Activated T-helper 2 cell treated with anti-CD3 and anti-CD28 coated beads, Interferon-gamma antibody, Interleukin-2, Interleukin-4, amounts not matched to agents 10 μg/mL and 5 μg/mL and 100 μg/mL, durations not matched to agents 14 hours and 24 hours and 36 hours (primary cell): Measurements from ENCODE around the gene NMNAT3. TPM values are rescaled to one million over a fixed set of nuclear protein-coding genes. Genes with fewer than 3 reads are reported as not detected.

Experiments
- DNase-seq: peaks from one replicate; pipeline ENCODE4 v3.0.0; 2021; ENCODE audit warnings: low spot score
- H3K27ac Mint-ChIP-seq: one replicate; pipeline ENCODE4 v1.8.0; 2021; ENCODE audit warnings: mixed read lengths
- H3K27me3 Mint-ChIP-seq: one replicate; pipeline ENCODE4 v1.8.0; 2021; ENCODE audit warnings: low read depth, mixed read lengths
- H3K36me3 Mint-ChIP-seq: one replicate; pipeline ENCODE4 v1.8.0; 2021; ENCODE audit warnings: low read depth, mixed read lengths
- H3K4me1 Mint-ChIP-seq: one replicate; pipeline ENCODE4 v1.8.0; 2021; ENCODE audit warnings: low read depth, mixed read lengths
- H3K4me3 Mint-ChIP-seq: one replicate; pipeline ENCODE4 v1.8.0; 2021; ENCODE audit warnings: low read depth, mild to moderate bottlenecking, moderate library complexity, mixed read lengths
- H3K9me3 Mint-ChIP-seq: one replicate; pipeline ENCODE4 v1.8.0; 2021; ENCODE audit warnings: mixed read lengths
- intact Hi-C: fragments of 100-400 bp; cut with micrococcal nuclease; formaldehyde crosslinking; loops from one replicate; pipeline ENCODE4 v1.15.1; 2023
- total RNA-seq: library from RNA; stranded (reverse); gene quantifications from 2 replicates; pipeline ENCODE4 v1.2.3, GENCODE V29; 2022

NMNAT3 gene
- total RNA-seq, 1 donor from 2014 or later = 0.43 TPM

DNA sequence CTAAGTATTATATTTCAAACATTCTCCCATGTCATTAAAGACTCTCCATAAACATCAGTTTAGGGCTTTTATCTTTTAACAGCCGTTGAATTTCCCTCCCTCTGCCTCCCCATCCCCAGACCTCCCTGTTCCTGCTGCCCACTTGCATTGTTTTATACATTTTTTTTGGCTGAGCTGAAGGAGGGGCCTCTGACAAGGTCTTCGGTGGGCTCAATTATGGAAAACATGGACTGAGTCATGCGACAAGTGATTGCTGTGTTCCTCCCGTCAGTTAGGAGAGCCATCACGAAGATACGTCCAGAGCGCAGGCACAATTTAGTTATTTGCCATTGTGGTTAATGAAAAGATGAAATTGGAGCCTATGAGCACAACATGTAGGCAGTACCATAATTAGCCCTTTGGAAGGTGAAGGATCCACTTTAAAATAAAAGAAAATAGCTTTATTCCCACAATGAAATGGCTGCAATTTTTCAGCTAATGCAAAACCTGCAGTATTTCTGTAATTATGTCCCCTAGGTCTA, 12.0 kb upstream of the NMNAT3 start:
- Mint-ChIP-seq H3K4me1 (no peaks in the 10 kb centered on the region), H3K27ac (no peak overlapping the region), H3K36me3 (no peaks in the 10 kb centered on the region), H3K27me3 (peaks cover 15% of the 10 kb centered on the region), H3K4me3 (no peak overlapping the region), H3K9me3 (no peaks in the 10 kb centered on the region)
- intact Hi-C loops = no loop called here
- DNase-seq = no peak

DNA sequence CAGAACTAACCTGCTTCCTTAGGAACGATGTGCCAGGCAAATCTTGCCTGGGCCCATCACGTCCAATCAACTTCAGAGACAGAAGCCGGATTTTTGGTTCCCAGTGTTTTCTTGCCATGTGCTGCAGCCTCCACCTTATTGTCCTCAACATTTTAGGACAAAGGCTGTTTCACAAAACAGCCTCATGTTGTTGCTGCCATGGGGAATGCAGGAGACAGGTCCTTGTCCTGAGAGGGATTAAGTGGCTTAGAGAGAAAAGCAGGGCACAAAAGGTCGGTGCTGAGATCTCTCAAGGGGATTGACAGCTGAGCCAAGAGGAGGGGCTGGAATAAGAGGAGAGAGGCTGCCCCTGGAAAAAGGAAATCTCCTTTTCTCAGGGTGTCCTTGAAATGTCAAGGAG, 11.3 kb upstream of the NMNAT3 start:
- Mint-ChIP-seq H3K9me3 (no peaks in the 10 kb centered on the region), H3K36me3 (no peaks in the 10 kb centered on the region), H3K27ac (no peak overlapping the region), H3K4me1 (no peaks in the 10 kb centered on the region), H3K27me3 (peaks cover 16% of the 10 kb centered on the region), H3K4me3 (no peak overlapping the region)
- DNase-seq = no peak
- intact Hi-C loops = no loop called here

DNA sequence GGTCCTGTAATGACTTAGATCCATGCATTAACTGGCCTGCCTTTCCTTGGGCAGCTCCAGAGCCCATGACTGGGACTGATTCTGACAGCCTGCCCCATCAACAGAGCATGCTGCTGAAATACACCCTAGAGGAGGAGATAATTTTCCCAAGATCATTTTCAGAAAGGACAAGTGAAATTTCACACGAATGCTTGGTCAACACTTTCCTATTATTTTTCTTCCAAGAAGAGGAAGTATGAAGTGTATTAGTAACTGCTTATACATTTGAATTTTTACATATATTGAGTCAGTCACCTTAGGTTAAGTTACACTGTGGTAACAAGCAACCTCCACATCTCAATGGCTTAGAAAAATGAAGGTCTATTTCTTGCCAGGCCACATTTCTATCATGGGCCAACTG, 9.7 kb upstream of the NMNAT3 start:
- DNase-seq = no peak
- Mint-ChIP-seq H3K27me3 (peaks cover 18% of the 10 kb centered on the region), H3K9me3 (no peaks in the 10 kb centered on the region), H3K36me3 (no peaks in the 10 kb centered on the region), H3K4me1 (no peaks in the 10 kb centered on the region), H3K27ac (no peak overlapping the region), H3K4me3 (no peak overlapping the region)
- intact Hi-C loops = no loop called here

DNA sequence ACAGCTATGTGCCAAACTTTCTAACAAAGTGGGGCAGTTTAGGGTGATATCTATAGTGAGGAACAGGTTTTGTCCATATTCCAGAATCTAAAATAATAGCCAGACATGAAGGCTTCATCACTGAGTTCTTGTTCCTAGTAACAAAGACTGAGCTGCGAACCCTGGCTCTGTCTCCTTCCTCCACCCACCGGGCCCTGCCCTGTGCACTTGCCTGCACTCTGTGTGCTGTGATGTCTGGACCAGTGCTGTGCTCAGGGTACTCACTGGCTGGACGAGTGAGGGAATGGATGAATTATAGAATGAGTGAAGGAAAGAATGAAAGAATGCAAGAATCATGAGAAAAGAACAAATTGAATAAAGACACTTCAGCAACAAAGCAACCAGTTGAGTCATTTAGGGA, 8.9 kb upstream of the NMNAT3 start:
- no peak for DNase-seq
- Mint-ChIP-seq H3K9me3 (no peaks in the 10 kb centered on the region), H3K36me3 (no peaks in the 10 kb centered on the region), H3K4me3 (no peak overlapping the region), H3K27me3 (peaks cover 20% of the 10 kb centered on the region), H3K27ac (no peak overlapping the region), H3K4me1 (no peaks in the 10 kb centered on the region)
- intact Hi-C loops = no loop called here

DNA sequence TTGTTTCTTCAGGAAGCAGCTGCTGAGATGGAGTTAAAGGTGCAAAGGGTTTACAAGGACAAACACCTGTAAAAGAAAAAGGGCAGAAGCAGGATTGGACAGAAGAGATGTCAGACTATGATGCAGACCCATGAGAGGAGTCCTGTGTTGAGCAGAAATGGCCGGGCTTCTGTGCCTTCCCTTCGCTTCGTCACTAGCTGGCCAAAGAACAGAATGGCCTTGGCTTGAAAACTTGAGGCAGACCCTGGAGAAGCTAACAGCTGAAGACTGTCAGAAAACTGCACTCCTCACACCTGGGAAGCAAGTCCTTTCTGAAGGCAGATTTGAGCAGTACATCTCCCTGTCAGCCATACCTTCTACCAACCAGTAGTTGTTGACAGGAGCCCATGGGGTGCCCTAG, 8.4 kb upstream of the NMNAT3 start:
- DNase-seq = no peak
- no peaks in the 10 kb centered on the region for H3K36me3 Mint-ChIP-seq
- H3K27me3 Mint-ChIP-seq = peaks cover 23% of the 10 kb centered on the region
- H3K4me3 Mint-ChIP-seq = no peak overlapping the region
- no peaks in the 10 kb centered on the region for H3K4me1 Mint-ChIP-seq
- no peaks in the 10 kb centered on the region for H3K9me3 Mint-ChIP-seq
- intact Hi-C loops = no loop called here
- no peak overlapping the region for H3K27ac Mint-ChIP-seq

DNA sequence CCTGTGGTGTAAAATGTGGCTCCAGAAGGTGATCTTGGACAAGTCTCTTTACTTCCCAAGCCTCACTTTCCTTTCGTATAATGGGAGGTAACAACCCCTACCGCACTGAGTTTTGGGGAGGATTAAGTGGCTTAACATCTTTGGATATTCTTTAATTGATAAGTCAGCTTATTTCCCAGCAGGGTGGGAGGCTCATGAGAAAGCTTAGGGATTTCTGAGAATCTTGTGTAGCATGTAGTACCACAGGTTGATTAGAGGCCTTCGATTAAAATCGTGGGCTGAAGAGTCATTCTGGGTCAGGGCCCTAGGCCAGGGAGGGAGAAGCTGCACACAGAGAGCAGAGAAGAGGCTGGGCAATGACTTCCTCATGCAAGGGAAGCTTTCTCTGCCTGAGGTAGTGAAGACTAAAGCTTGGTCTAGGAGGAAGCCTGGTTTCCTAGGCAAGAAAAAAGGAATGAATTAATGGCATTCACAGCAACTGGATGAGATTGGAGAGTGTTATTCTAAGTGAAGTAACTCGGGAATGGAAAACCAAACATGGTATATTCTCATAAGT, 1.5 kb upstream of the NMNAT3 start:
- DNase-seq = no peak
- no peaks in the 10 kb centered on the region for H3K36me3 Mint-ChIP-seq
- peaks cover 23% of the 10 kb centered on the region for H3K27me3 Mint-ChIP-seq
- intact Hi-C loops = loop anchor here (5.0 kb wide), 1 partner anchor 292 kb away; the partner anchor contains the start of gene COPB2
- no peak overlapping the region for H3K4me3 Mint-ChIP-seq
- no peaks in the 10 kb centered on the region for H3K9me3 Mint-ChIP-seq
- H3K27ac Mint-ChIP-seq = no peak overlapping the region
- H3K4me1 Mint-ChIP-seq = peaks cover 4% of the 10 kb centered on the region

DNA sequence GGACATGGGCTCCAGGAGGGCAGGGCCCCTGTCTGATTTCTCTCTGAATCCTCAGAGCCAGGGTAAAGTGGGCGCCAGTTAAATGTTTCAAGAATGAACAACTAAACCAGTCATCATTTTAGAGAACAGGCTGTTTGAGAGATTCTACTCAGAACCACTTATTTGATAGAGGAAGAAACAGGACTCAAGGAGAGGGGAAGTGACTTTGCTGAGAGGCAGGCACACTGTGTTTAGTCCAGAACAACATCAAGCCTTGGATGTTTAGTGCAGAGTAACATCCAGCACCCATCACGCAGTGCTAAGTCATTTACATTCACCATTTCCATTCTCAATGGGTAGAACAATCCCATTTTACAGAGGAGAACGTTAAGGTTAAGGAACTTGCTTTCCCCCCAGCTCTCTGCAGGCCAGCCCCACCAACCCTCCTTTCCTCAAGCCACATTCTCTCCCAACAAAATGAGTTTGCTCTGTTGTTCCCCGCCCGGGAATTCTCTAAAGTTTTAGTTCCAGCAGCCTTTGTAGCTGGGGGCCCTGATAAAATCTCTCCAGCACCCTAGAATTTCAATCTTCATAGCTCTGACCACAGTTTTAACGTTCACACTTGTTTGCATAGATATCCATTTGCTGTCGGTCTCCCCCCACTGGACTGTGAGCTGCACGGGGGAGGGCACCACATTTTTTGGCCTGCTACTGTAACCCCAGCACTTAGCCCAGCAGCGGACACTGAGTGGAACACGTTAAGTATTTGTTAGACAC, 962 bp downstream of the NMNAT3 start:
- intact Hi-C loops = loop anchor here (5.0 kb wide), 1 partner anchor 290 kb away; the partner anchor contains the start of gene COPB2
- H3K27ac Mint-ChIP-seq = no peak overlapping the region
- peaks cover 4% of the 10 kb centered on the region for H3K4me1 Mint-ChIP-seq
- H3K36me3 Mint-ChIP-seq = no peaks in the 10 kb centered on the region
- H3K9me3 Mint-ChIP-seq = no peaks in the 10 kb centered on the region
- H3K27me3 Mint-ChIP-seq = peaks cover 20% of the 10 kb centered on the region
- DNase-seq = no peak
- peak overlapping the region; percentile 74 for H3K4me3 Mint-ChIP-seq

DNA sequence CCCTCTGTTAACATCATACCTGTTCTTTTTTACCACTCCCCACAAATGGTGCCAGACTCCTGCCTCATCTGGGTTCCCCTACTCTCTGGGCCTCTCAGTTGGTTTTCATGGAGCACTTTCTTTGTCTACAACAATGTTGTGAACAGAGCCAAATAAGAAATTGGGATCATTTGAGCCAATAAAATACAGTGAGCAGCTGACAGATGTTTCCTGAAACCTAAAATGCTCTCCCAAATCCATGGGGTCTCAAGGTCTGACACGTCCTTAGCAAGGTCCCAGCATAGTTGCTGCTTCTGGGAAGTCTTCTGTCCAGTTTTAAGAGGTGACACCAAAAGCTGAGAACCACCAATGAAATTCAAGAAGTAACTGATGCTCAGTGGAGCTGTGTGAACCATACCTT, 1.7 kb downstream of the NMNAT3 start:
- DNase-seq = no peak
- intact Hi-C loops = loop anchor here (5.0 kb wide), 1 partner anchor 289 kb away; the partner anchor contains the start of gene COPB2
- no peaks in the 10 kb centered on the region for H3K9me3 Mint-ChIP-seq
- peaks cover 15% of the 10 kb centered on the region for H3K27me3 Mint-ChIP-seq
- no peak overlapping the region for H3K27ac Mint-ChIP-seq
- no peaks in the 10 kb centered on the region for H3K36me3 Mint-ChIP-seq
- no peak overlapping the region for H3K4me3 Mint-ChIP-seq
- peaks cover 4% of the 10 kb centered on the region for H3K4me1 Mint-ChIP-seq

DNA sequence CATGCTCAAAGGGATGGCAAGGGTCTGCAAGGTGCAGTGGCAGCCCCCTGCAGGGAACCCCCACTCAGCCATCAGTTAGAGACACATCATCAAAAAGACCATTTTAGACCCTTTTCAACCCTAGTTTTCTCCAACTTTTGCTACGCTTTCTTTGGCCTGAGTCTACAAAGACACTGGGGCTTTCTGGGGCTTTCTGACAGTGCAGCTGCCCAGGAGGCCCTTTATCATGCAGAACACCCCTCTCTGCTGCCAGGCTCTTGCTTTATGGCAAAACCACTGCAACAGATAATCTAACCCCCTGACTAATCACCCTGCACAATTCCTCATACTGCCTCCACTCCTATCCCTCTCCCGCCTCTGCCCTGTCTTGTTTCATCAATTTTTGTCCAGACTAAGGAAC, 2.4 kb downstream of the NMNAT3 start:
- no peak for DNase-seq
- no peaks in the 10 kb centered on the region for H3K36me3 Mint-ChIP-seq
- H3K4me3 Mint-ChIP-seq = no peak overlapping the region
- peaks cover 4% of the 10 kb centered on the region for H3K4me1 Mint-ChIP-seq
- H3K27me3 Mint-ChIP-seq = peaks cover 13% of the 10 kb centered on the region
- intact Hi-C loops = loop anchor here (5.0 kb wide), 1 partner anchor 288 kb away; the partner anchor contains the start of gene COPB2
- no peaks in the 10 kb centered on the region for H3K9me3 Mint-ChIP-seq
- H3K27ac Mint-ChIP-seq = no peak overlapping the region

DNA sequence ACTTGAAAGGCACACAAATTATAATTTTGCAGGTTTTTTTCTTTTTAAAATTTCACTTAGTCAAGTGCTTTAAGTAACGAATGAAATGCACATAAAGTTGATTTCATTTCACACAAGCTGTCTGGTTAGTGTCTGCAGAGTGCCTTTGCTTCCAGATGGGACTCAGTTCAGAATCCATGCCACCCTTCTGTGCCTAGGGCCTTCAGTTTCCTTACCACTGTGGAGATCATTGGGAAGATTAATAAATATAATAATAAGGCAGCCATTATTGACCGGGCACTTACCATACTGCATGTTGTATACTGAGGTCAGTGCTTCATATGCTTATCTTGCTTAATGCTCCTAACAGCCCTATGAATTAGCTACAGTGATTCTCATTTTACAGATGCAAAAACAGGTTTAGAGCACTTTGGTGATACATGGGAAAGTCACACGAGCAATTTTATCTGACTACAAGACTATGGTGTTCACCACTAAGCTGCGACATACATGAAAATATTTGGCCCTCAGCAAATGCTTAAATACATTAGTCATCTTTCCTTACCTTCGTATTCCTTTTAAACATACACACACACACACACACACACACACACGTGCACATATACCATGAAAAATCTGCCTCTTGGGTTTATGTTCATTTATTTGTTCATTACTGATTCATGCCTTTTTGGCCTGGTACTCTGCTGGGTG, 3.1 kb downstream of the NMNAT3 start:
- peaks cover 10% of the 10 kb centered on the region for H3K27me3 Mint-ChIP-seq
- no peaks in the 10 kb centered on the region for H3K36me3 Mint-ChIP-seq
- DNase-seq = no peak
- H3K4me1 Mint-ChIP-seq = peaks cover 4% of the 10 kb centered on the region
- H3K4me3 Mint-ChIP-seq = no peak overlapping the region
- intact Hi-C loops = loop anchor here (5.0 kb wide), 1 partner anchor 287 kb away; the partner anchor contains the start of gene COPB2
- H3K9me3 Mint-ChIP-seq = no peaks in the 10 kb centered on the region
- H3K27ac Mint-ChIP-seq = no peak overlapping the region

DNA sequence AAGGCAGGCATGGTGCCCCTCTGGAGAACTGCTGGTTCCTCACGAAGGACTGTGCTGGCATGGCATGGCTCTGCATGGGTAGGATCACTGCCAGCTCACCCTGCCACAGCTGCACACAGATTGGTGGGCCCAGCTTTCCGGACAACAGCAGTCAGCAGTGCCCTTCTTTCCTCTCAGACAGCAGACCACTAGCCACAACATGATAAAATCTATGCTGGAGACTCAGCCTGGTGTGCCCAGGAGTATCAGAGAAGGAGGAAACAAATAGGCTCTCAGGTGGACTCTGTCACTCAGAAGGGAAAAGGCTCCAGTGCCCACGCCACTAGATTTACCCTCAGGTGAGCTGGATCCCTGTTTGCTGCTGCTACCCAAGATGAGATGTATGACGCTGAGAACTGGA, 4.9 kb downstream of the NMNAT3 start:
- H3K4me1 Mint-ChIP-seq = peaks cover 4% of the 10 kb centered on the region
- intact Hi-C loops = no loop called here
- no peak overlapping the region for H3K27ac Mint-ChIP-seq
- no peaks in the 10 kb centered on the region for H3K36me3 Mint-ChIP-seq
- no peak overlapping the region for H3K4me3 Mint-ChIP-seq
- H3K27me3 Mint-ChIP-seq = peaks cover 6% of the 10 kb centered on the region
- no peaks in the 10 kb centered on the region for H3K9me3 Mint-ChIP-seq
- no peak for DNase-seq

DNA sequence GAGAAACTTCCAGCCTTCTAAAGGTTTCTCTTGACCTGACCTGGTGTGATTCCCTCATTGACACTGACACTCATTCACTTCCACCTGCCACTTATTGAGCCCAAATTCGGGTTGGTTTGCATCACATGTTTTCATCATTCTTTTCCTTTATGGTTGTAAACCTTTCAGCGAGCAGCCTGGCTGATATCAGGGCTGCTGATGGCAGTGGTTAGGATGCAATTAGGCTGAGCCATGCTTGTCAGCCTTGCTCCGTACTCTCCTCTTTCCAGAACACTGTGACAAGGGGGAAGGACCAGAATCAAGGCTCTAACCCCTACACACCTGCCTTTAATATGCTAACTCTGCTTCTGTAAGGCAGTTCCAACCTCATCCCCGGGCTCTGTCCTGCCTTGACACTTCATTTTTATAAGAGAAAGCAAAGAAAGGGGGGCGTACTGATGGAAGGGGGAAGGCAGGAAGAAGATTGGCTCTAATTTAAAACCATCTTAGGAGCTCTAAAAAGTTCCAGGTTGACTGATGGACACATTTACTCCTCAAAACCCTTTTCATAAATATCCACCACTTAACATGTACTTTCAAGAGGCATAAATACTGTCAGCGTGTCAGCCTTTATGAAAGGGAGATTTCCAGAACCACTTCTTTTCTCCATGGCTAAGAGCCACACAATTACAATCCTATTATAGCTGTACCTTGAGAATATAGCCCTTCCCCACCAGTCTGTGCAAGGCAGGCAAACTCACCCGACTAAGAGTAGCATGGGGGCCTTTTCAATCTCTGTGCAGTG, 5.7 kb downstream of the NMNAT3 start:
- no peaks in the 10 kb centered on the region for H3K36me3 Mint-ChIP-seq
- no peak overlapping the region for H3K27ac Mint-ChIP-seq
- DNase-seq = no peak
- intact Hi-C loops = no loop called here
- no peak overlapping the region for H3K4me3 Mint-ChIP-seq
- H3K4me1 Mint-ChIP-seq = peaks cover 2% of the 10 kb centered on the region
- peaks cover 6% of the 10 kb centered on the region for H3K27me3 Mint-ChIP-seq
- H3K9me3 Mint-ChIP-seq = no peaks in the 10 kb centered on the region
